SJCRH30 (cell line): ENCODE data around the gene SSTR3. TPM values are rescaled to one million over a fixed set of nuclear protein-coding genes. Genes with fewer than 3 reads are reported as not detected.

Experiments
- DNase-seq, 2 experiments: peaks; one replicate each; pipeline ENCODE4 v3.0.0-alpha.2; 2015 to 2020
- H3K27ac ChIP-seq: fragments of 250-450 bp; sonication (Bioruptor Pico); 2 replicates; pipeline ENCODE4 v1.5.1; 2020; ENCODE audit warnings: mild to moderate bottlenecking, moderate library complexity
- H3K27me3 ChIP-seq: fragments of 250-450 bp; sonication (Bioruptor Pico); 2 replicates; pipeline ENCODE4 v1.5.1; 2020; ENCODE audit warnings: mild to moderate bottlenecking, moderate library complexity
- H3K36me3 ChIP-seq: fragments of 250-450 bp; sonication (Bioruptor Pico); 2 replicates; pipeline ENCODE4 v1.5.1; 2020; ENCODE audit warnings: mild to moderate bottlenecking, moderate library complexity
- H3K4me1 ChIP-seq: fragments of 250-450 bp; sonication (Bioruptor Pico); 2 replicates; pipeline ENCODE4 v1.5.1; 2020; ENCODE audit warnings: mild to moderate bottlenecking, moderate library complexity
- H3K4me3 ChIP-seq: fragments of 250-450 bp; sonication (Bioruptor Pico); 2 replicates; pipeline ENCODE4 v1.5.1; 2020; ENCODE audit warnings: mild to moderate bottlenecking, moderate library complexity
- H3K9me3 ChIP-seq: fragments of 250-450 bp; sonication (Bioruptor Pico); replicated peaks from 2 replicates; pipeline ENCODE4 v1.5.1; 2020; ENCODE audit warnings: mild to moderate bottlenecking, moderate library complexity
- total RNA-seq: library from RNA; depleted of rRNA; stranded (reverse); fragments of >200 nt; shearing (Covaris generic); gene quantifications from 2 replicates; pipeline ENCODE4 v1.2.3, GENCODE V29; 2014

Gene SSTR3
- total RNA-seq, 1 experiment from 2014 or later, result not detected

GRCh38 chr22:37226514-37226913, 14.2 kb upstream of the SSTR3 start:
- Histone ChIP-seq H3K27ac (no peak overlapping the region), H3K4me3 (no peak overlapping the region), H3K27me3 (no peaks in the 10 kb centered on the region), H3K36me3 (no peaks in the 10 kb centered on the region), H3K9me3 (no peaks in the 10 kb centered on the region), H3K4me1 (no peaks in the 10 kb centered on the region)
- no peak for DNase-seq

- Histone ChIP-seq H3K27me3 (no peaks in the 10 kb centered on the region), H3K4me3 (no peak overlapping the region), H3K27ac (no peak overlapping the region), H3K9me3 (no peaks in the 10 kb centered on the region), H3K36me3 (no peaks in the 10 kb centered on the region), H3K4me1 (no peaks in the 10 kb centered on the region)
- DNase-seq, result no peak
Observed at GRCh38 chr22:37226087-37226486, 13.8 kb upstream of the SSTR3 start.

DNA sequence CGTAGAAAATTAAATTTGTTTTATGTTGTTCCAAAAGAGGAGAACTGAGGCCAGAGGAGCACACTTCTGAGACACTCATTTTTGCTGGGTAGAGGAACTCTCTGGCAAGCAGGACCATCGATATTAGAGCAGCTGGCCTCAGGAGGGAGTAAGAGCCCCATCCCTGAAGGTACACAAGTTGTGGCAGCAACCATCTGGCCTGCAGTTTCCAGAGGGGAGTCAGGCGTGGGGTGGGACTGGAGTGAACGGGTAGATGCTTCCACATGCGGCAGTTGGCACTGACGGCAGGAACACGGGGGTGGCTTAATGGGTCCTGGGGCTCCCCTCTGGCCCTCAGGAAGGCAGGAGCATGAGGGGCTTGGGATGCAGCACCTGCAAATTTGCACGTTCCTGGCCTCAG, 13.2 kb upstream of the SSTR3 start:
- DNase-seq, result no peak
- no peaks in the 10 kb centered on the region for H3K27me3 ChIP-seq
- H3K4me1 ChIP-seq, result no peaks in the 10 kb centered on the region

DNA sequence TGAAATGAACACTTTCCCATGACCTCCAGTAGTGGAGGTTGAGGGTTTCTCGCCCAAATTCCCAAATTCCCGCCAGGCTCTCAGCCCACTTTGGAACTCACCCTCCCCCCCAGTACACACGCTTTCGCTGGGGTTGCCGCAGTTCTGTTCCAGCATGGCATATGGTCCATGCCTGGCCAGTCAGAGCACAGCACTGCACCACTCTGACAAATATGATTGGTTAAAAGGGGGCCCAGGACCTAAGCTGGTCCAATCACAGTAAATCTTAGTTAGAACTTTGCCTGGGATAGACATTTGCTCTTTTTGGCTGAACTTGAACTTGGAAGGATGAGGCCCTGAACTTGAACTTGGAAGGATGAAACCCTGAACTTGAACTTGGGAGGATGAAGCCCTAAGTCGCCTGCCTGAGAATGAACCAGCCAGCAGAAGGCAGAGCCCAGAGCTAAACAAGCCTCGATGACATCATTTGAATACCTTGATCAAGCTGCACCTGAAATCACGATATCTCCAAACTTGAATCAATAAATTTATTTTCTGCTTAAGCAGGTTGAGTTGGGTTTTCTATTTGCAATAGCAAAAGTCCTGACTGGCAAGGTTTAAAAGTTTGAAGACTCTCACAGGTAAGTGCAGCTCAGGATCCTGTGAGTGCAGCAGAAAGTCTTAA, 12.6 kb upstream of the SSTR3 start:
- Histone ChIP-seq H3K27me3 (no peaks in the 10 kb centered on the region), H3K27ac (no peak overlapping the region), H3K9me3 (no peaks in the 10 kb centered on the region), H3K4me1 (no peaks in the 10 kb centered on the region), H3K4me3 (no peak overlapping the region), H3K36me3 (no peaks in the 10 kb centered on the region)
- no peak for DNase-seq

More for the DNA sequence above, 13.2 kb upstream of the SSTR3 start:
- H3K9me3 ChIP-seq, result no peaks in the 10 kb centered on the region
- no peak overlapping the region for H3K27ac ChIP-seq
- no peak overlapping the region for H3K4me3 ChIP-seq
- no peaks in the 10 kb centered on the region for H3K36me3 ChIP-seq

DNA sequence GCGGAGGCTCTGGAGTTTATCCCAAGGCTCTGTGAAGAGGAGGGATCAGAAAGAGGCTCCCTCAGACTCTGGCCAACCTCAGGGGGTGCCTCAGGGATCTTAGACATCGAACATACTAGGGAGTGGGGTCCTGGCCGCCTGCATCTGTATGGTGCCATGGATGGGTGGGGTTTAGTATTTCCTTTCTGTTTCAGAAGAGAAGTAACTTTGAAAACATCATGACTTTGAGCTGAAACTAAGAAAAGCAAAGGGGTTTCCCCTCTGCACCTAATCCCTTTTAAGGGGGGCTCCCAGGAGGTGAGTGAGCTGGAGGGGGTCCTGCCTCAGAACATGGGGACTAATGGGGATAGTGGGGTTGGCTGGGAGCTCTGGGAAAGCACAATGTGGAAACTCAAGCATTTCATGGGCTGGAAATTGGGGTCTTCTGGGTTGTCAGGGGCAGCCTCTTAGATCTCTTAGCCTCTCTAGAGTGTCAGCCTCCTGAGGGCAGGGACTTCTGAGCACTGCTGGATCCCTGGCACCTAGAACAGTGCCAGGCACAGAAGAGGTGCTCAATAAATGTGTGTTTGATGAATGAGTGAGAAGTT, 11.8 kb upstream of the SSTR3 start:
- Histone ChIP-seq H3K27ac (no peak overlapping the region), H3K4me1 (no peaks in the 10 kb centered on the region), H3K36me3 (no peaks in the 10 kb centered on the region), H3K27me3 (no peaks in the 10 kb centered on the region), H3K9me3 (no peaks in the 10 kb centered on the region), H3K4me3 (no peak overlapping the region)
- no peak for DNase-seq

- H3K4me1 ChIP-seq, result no peaks in the 10 kb centered on the region
Observed at GRCh38 chr22:37222440-37222971, 10.2 kb upstream of the SSTR3 start.

GRCh38 chr22:37221424-37222333, 9.4 kb upstream of the SSTR3 start:
- Histone ChIP-seq H3K27me3 (no peaks in the 10 kb centered on the region), H3K4me3 (no peak overlapping the region), H3K9me3 (no peaks in the 10 kb centered on the region), H3K4me1 (no peaks in the 10 kb centered on the region), H3K36me3 (no peaks in the 10 kb centered on the region), H3K27ac (no peak overlapping the region)
- DNase-seq, result no peak

More at GRCh38 chr22:37222440-37222971, 10.2 kb upstream of the SSTR3 start:
- H3K27ac ChIP-seq, result no peak overlapping the region
- H3K27me3 ChIP-seq, result no peaks in the 10 kb centered on the region
- no peak overlapping the region for H3K4me3 ChIP-seq
- no peaks in the 10 kb centered on the region for H3K36me3 ChIP-seq
- no peaks in the 10 kb centered on the region for H3K9me3 ChIP-seq
- DNase-seq, result no peak

DNA sequence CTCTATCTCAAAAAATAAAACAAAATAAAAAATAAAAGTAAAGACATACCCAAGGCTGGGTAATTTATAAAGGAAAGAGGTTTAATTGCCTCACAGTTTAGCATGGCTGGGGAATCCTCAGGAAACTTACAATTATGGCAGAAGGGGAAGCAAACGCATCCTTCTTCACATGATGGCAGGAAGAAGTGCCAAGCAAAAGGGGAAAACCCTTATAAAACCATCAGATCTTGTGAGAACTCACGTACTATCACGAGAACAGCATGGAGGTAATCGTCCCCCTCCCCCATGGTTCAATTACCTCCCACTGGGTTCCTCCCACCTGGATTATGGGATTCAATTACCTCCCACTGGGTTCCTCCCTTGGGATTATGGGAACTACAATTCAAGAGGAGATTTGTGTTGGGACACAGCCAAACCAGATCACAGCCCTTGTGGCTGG, 8.3 kb upstream of the SSTR3 start:
- Histone ChIP-seq H3K36me3 (no peaks in the 10 kb centered on the region), H3K4me3 (no peak overlapping the region), H3K4me1 (no peaks in the 10 kb centered on the region), H3K9me3 (no peaks in the 10 kb centered on the region), H3K27me3 (no peaks in the 10 kb centered on the region), H3K27ac (no peak overlapping the region)
- no peak for DNase-seq

GRCh38 chr22:37219533-37219932, 7.3 kb upstream of the SSTR3 start:
- Histone ChIP-seq H3K36me3 (no peaks in the 10 kb centered on the region), H3K27ac (no peak overlapping the region), H3K4me3 (no peak overlapping the region), H3K4me1 (no peaks in the 10 kb centered on the region), H3K9me3 (no peaks in the 10 kb centered on the region), H3K27me3 (no peaks in the 10 kb centered on the region)
- DNase-seq, result no peak

GRCh38 chr22:37218771-37219411, 6.6 kb upstream of the SSTR3 start:
- H3K36me3 ChIP-seq, result no peaks in the 10 kb centered on the region
- no peak overlapping the region for H3K4me3 ChIP-seq
- H3K27me3 ChIP-seq, result no peaks in the 10 kb centered on the region; the same call in 1 of the 2 replicates
- H3K27ac ChIP-seq, result no peak overlapping the region
- DNase-seq, result no peak
- H3K4me1 ChIP-seq, result no peaks in the 10 kb centered on the region
- no peaks in the 10 kb centered on the region for H3K9me3 ChIP-seq

GRCh38 chr22:37218399-37218770, 6.1 kb upstream of the SSTR3 start:
- Histone ChIP-seq H3K4me3 (no peak overlapping the region), H3K4me1 (no peaks in the 10 kb centered on the region), H3K36me3 (no peaks in the 10 kb centered on the region), H3K27ac (no peak overlapping the region), H3K9me3 (no peaks in the 10 kb centered on the region), H3K27me3 (peaks cover 3% of the 10 kb centered on the region; the same call in 1 of the 2 replicates)
- no peak for DNase-seq

GRCh38 chr22:37215890-37216289, 3.6 kb upstream of the SSTR3 start:
- peaks cover 7% of the 10 kb centered on the region; the same call in 1 of the 2 replicates for H3K27me3 ChIP-seq

GRCh38 chr22:37214731-37215030, 2.4 kb upstream of the SSTR3 start:
- no peak overlapping the region for H3K4me3 ChIP-seq
- H3K27ac ChIP-seq, result no peak overlapping the region
- H3K9me3 ChIP-seq, result no peaks in the 10 kb centered on the region
- H3K4me1 ChIP-seq, result no peaks in the 10 kb centered on the region
- no peaks in the 10 kb centered on the region for H3K36me3 ChIP-seq
- H3K27me3 ChIP-seq, result peaks cover 7% of the 10 kb centered on the region; the same call in 1 of the 2 replicates
- no peak for DNase-seq

More at GRCh38 chr22:37215890-37216289, 3.6 kb upstream of the SSTR3 start:
- Histone ChIP-seq H3K4me3 (no peak overlapping the region), H3K9me3 (no peaks in the 10 kb centered on the region), H3K36me3 (no peaks in the 10 kb centered on the region), H3K27ac (no peak overlapping the region), H3K4me1 (no peaks in the 10 kb centered on the region)
- DNase-seq, result no peak

GRCh38 chr22:37213941-37214730, 1.9 kb upstream of the SSTR3 start:
- Histone ChIP-seq H3K27me3 (peaks cover 7% of the 10 kb centered on the region; the same call in 1 of the 2 replicates), H3K4me1 (no peaks in the 10 kb centered on the region), H3K4me3 (no peak overlapping the region), H3K9me3 (no peaks in the 10 kb centered on the region), H3K27ac (no peak overlapping the region), H3K36me3 (no peaks in the 10 kb centered on the region)
- no peak for DNase-seq
